ENCODE data around the gene MTG2. TPM values are rescaled to one million over a fixed set of nuclear protein-coding genes. Genes with fewer than 3 reads are reported as not detected.

MTG2 gene
- total and polyA plus RNA-seq, 2 of the 8 experiments (the other 6 are each of a cell fraction or from before 2014, with no cell fraction given), result 14.4 to 22.8 TPM

DNA sequence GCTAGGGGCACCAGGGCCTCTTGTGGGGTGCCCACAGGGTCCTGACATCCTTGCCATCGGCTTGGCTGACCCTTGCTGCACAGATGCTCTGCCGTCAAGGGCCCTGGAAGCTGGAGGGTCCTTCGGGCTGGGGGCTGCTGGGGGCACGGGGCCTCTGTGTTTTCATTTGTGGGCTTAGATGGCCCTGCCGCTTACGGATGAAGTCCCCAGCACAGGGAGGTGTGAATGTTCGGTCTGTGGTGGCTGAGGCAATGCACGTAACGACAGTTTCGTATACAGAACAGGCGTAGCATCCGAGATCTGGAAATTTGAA lies 24.8 kb upstream of the MTG2 start:
- H4K91ac ChIP-seq (replicated peaks; ENCODE audit: insufficient read length, low read length), result no peak overlapping the region
- H3K4me1 ChIP-seq (replicated peaks in 1 of 4; ENCODE audit: control insufficient read depth in 3 of 4, insufficient read depth in 4 of 4, low read length in 3 of 4), result peaks cover 0 to 16% (median 8%) of the 10 kb centered on the region in 4 experiments; a peak in 6 of 7 replicates
- no peak overlapping the region for H4K5ac ChIP-seq (ENCODE audit: insufficient read length, low read depth, low read length)
- H3K23me2 ChIP-seq (ENCODE audit: low read depth, low read length), result no peaks in the 10 kb centered on the region
- no peak overlapping the region for H2AK5ac ChIP-seq (ENCODE audit: low read depth, low read length)
- no peak overlapping the region for H2BK15ac ChIP-seq (ENCODE audit: low read length)
- ChIA-PET CTCF (ENCODE audit: partially characterized antibody) (interaction anchor here (0.6 to 2.6 kb wide), 2 partner anchors 23 to 30 kb away, joined by 3 to 13 read pairs; no protein-coding TSS in a partner anchor), POLR2A (ENCODE audit: partially characterized antibody) (no interaction called here)
- peaks cover 5 to 23% (median 11%) of the 10 kb centered on the region in 4 experiments for H3K36me3 ChIP-seq (ENCODE audit: control insufficient read depth in 2 of 4, insufficient read depth in 4 of 4, low read length in 3 of 4)
- H2BK5ac ChIP-seq (ENCODE audit: low read depth, low read length), result no peak overlapping the region
- no peak overlapping the region for H3K4me3 ChIP-seq (ENCODE audit: extremely low read depth in 1 of 4, insufficient read depth in 2 of 4, low read depth in 3 of 4, low read length in 4 of 4)
- FAIRE-seq (no peak), DNase-seq (ENCODE audit: low read depth in 1 of 2, low spot score in 2 of 2) (no peak)
- no peak overlapping the region for H2BK120ac ChIP-seq (replicated peaks; ENCODE audit: low read depth, low read length)
- peaks cover 26% of the 10 kb centered on the region for H3K79me1 ChIP-seq (ENCODE audit: low read depth, low read length)
- H2BK20ac ChIP-seq (ENCODE audit: low read length), result no peak overlapping the region
- H3K14ac ChIP-seq (ENCODE audit: insufficient read length), result no peak overlapping the region
- H3K4ac ChIP-seq (replicated peaks; ENCODE audit: insufficient read length, low read depth, low read length), result no peak overlapping the region
- H3K56ac ChIP-seq (replicated peaks; ENCODE audit: insufficient read length, low read depth, low read length), result no peak overlapping the region
- no peak overlapping the region for H2BK12ac ChIP-seq (ENCODE audit: low read depth, low read length)
- H3K9me3 ChIP-seq (ENCODE audit: insufficient read depth in 2 of 2, low read depth in 1 of 2, low read length in 1 of 2), result no peaks in the 10 kb centered on the region
- WGBS, 2 experiments (ENCODE audit: extremely low coverage in 1 of 2, insufficient coverage in 1 of 2, insufficient read length in 1 of 2, insufficient replicate concordance in 2 of 2, low coverage in 1 of 2, low lambda C conversion rate in 2 of 2, missing lambda C conversion rate in 1 of 2), result 97% methylated on average over 11 of the region's 12 CpGs; no CpG with 5 or more reads in 1 of the 2 experiments
- H3K27me3 ChIP-seq (replicated peaks in 1 of 4; ENCODE audit: control insufficient read depth in 3 of 4, extremely low read depth in 1 of 4, insufficient read depth in 3 of 4, low read length in 3 of 4), result no peaks in the 10 kb centered on the region
- H3K4me2 ChIP-seq (ENCODE audit: insufficient read depth in 1 of 2, low read depth in 2 of 2, low read length in 2 of 2), result no peak overlapping the region
- no peak overlapping the region for H3K27ac ChIP-seq (ENCODE audit: low read depth, low read length)
- peaks cover 22 to 61% of the 10 kb centered on the region in 2 experiments for H4K20me1 ChIP-seq (replicated peaks in 1 of 2; ENCODE audit: control insufficient read depth in 1 of 2, insufficient read depth in 2 of 2, low read length in 2 of 2)
- H3K18ac ChIP-seq (ENCODE audit: extremely low read depth, low read length), result no peak overlapping the region
- H3K79me2 ChIP-seq (ENCODE audit: control insufficient read depth in 1 of 2, insufficient read depth in 2 of 2, low read length in 2 of 2), result peaks cover 7 to 68% of the 10 kb centered on the region in 2 experiments; a peak in 3 of 4 replicates
- H4K8ac ChIP-seq (ENCODE audit: extremely low read depth, insufficient read depth, low read length), result no peak overlapping the region
- no peak overlapping the region for H3K23ac ChIP-seq (ENCODE audit: insufficient read length)
- TF ChIP-seq TEAD4 (IDR thresholded peaks at IDR 0.05; ENCODE audit: low read depth, low read length) (no peak), SIN3A (conservative IDR thresholded peaks at IDR 0.05 in 1 of 2, IDR thresholded peaks at IDR 0.05 in 1 of 2; ENCODE audit: low read depth in 1 of 2, low read length in 2 of 2) (no peak), SP2 (IDR thresholded peaks at IDR 0.05; ENCODE audit: low read length) (no peak), SIX5 (IDR thresholded peaks at IDR 0.05; ENCODE audit: low read depth, low read length) (no peak), BRCA1 (IDR thresholded peaks at IDR 0.05; ENCODE audit: low read depth, low read length) (no peak)
- no peak overlapping the region for H2AFZ ChIP-seq (ENCODE audit: low read length)
- H3K9ac ChIP-seq (replicated peaks in 1 of 4; ENCODE audit: extremely low read depth in 1 of 4, low read depth in 3 of 4, low read length in 3 of 4), result no peak overlapping the region; a peak in 1 of 7 replicates
